Measurements from ENCODE around the gene CDH4. TPM values are rescaled to one million over a fixed set of nuclear protein-coding genes. Genes with fewer than 3 reads are reported as not detected.

The CDH4 gene
- total RNA-seq, 1 donor from 2014 or later = not detected

- TF ChIP-seq, protein P1, sequence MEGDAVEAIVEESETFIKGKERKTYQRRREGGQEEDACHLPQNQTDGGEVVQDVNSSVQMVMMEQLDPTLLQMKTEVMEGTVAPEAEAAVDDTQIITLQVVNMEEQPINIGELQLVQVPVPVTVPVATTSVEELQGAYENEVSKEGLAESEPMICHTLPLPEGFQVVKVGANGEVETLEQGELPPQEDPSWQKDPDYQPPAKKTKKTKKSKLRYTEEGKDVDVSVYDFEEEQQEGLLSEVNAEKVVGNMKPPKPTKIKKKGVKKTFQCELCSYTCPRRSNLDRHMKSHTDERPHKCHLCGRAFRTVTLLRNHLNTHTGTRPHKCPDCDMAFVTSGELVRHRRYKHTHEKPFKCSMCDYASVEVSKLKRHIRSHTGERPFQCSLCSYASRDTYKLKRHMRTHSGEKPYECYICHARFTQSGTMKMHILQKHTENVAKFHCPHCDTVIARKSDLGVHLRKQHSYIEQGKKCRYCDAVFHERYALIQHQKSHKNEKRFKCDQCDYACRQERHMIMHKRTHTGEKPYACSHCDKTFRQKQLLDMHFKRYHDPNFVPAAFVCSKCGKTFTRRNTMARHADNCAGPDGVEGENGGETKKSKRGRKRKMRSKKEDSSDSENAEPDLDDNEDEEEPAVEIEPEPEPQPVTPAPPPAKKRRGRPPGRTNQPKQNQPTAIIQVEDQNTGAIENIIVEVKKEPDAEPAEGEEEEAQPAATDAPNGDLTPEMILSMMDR (IDR thresholded peaks at IDR 0.05) = no peak
- Mint-ChIP-seq H3K36me3 (ENCODE audit: low read depth) (no peaks in the 10 kb centered on the region), H3K27me3 (peaks cover 2% of the 10 kb centered on the region), H3K4me1 (no peaks in the 10 kb centered on the region), H3K4me3 (no peak overlapping the region), H3K9me3 (no peaks in the 10 kb centered on the region), H3K27ac (no peak overlapping the region)
- CTCF ChIA-PET = no interaction called here
- POLR2A ChIA-PET = no interaction called here
- ATAC-seq (ENCODE audit: low read depth) = no peak
- intact Hi-C loops (cut with micrococcal nuclease) = no loop called here
- no peak for DNase-seq
Measured at GRCh38 chr20:61803416-61803914, 551.4 kb downstream of the CDH4 start.

GRCh38 chr20:61803915-61804751, 552.1 kb downstream of the CDH4 start:
- ChIA-PET CTCF (no interaction called here), POLR2A (no interaction called here)
- no peak for ATAC-seq (ENCODE audit: low read depth)
- Mint-ChIP-seq H3K9me3 (no peaks in the 10 kb centered on the region), H3K4me1 (no peaks in the 10 kb centered on the region), H3K27ac (no peak overlapping the region), H3K4me3 (no peak overlapping the region), H3K36me3 (ENCODE audit: low read depth) (no peaks in the 10 kb centered on the region), H3K27me3 (peaks cover 2% of the 10 kb centered on the region)
- DNase-seq = no peak
- TF ChIP-seq, protein P1 (IDR thresholded peaks at IDR 0.05) = no peak
- intact Hi-C loops (cut with micrococcal nuclease) = no loop called here

GRCh38 chr20:61804752-61805295, 552.8 kb downstream of the CDH4 start:
- Mint-ChIP-seq H3K27ac (no peak overlapping the region), H3K4me3 (no peak overlapping the region), H3K36me3 (ENCODE audit: low read depth) (no peaks in the 10 kb centered on the region), H3K4me1 (no peaks in the 10 kb centered on the region), H3K9me3 (no peaks in the 10 kb centered on the region), H3K27me3 (peaks cover 2% of the 10 kb centered on the region)
- ChIA-PET CTCF (no interaction called here), POLR2A (no interaction called here)
- ATAC-seq (ENCODE audit: low read depth) (no peak), DNase-seq (no peak)
- intact Hi-C loops (cut with micrococcal nuclease) = no loop called here
- TF ChIP-seq, protein P1 (IDR thresholded peaks at IDR 0.05) = no peak

DNA sequence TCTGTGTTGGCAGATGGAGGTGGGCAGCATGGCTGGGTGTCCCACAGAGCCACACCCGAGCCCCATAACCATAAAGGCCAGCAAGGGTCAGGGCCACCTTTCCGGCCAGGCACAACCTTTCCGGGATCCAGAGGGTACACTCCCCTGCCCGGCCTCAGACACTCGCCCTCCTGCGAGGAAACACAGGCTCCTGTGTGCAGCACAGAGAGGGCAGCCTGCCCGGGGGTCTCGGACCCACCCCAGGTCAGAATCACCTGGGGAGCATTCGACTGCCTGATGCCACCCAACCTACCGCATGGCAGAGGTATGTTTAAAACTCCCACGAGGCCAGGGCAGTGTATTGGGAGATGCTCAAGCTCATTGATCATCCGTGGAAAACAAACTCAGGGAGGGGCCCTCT, 553.3 kb downstream of the CDH4 start:
- H3K4me3 Mint-ChIP-seq = no peak overlapping the region
- ChIA-PET CTCF (no interaction called here), POLR2A (no interaction called here)
- TF ChIP-seq, protein P1 (IDR thresholded peaks at IDR 0.05) = no peak
- intact Hi-C loops (cut with micrococcal nuclease) = no loop called here
- H3K27ac Mint-ChIP-seq = no peak overlapping the region
- H3K9me3 Mint-ChIP-seq = no peaks in the 10 kb centered on the region
- peaks cover 2% of the 10 kb centered on the region for H3K27me3 Mint-ChIP-seq
- no peaks in the 10 kb centered on the region for H3K36me3 Mint-ChIP-seq (ENCODE audit: low read depth)
- ATAC-seq (ENCODE audit: low read depth) (no peak), DNase-seq (no peak)
- no peaks in the 10 kb centered on the region for H3K4me1 Mint-ChIP-seq

DNA sequence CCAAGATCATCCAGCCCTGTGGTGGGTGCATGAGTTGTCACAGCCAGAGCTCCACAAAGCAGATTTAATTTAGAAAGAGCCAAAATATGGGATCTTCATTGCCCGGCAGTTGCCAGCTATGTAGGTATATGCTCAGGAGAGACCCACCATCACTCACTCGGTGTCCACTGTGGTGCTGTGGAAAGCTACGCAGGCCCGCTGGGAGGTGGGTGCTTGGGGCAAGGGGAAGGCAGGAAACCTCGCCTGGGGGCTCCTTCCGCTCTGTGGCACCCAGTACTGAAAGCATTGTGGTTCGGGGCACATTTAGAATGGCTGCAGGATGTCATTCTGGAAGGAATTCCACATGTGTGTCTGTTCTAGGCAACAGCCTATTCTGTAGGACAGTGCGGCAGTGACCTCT, 553.7 kb downstream of the CDH4 start:
- H3K4me1 Mint-ChIP-seq = no peaks in the 10 kb centered on the region
- peaks cover 2% of the 10 kb centered on the region for H3K27me3 Mint-ChIP-seq
- POLR2A ChIA-PET = no interaction called here
- intact Hi-C loops (cut with micrococcal nuclease) = no loop called here
- no peaks in the 10 kb centered on the region for H3K36me3 Mint-ChIP-seq (ENCODE audit: low read depth)
- ATAC-seq (ENCODE audit: low read depth) (no peak), DNase-seq (no peak)
- no peaks in the 10 kb centered on the region for H3K9me3 Mint-ChIP-seq
- no peak overlapping the region for H3K27ac Mint-ChIP-seq
- H3K4me3 Mint-ChIP-seq = no peak overlapping the region
- CTCF ChIA-PET = no interaction called here
- TF ChIP-seq, protein P1 (IDR thresholded peaks at IDR 0.05) = no peak

All from activated B cell treated with CpG ODN at 0.5 μM for 24 hours (primary cell).